SIG-M5 (cell line): ENCODE results near the gene TOM1L2.

Experiments used
- DNase-seq: peaks from one replicate; lab custom pipeline; 2025; lab: John Stamatoyannopoulos, UW

Gene TOM1L2

GRCh38 chr17:17835415-17836249 is 136.6 kb downstream of the TOM1L2 start:
- DNase-seq, result no peak

GRCh38 chr17:17834974-17835373 is 137.2 kb downstream of the TOM1L2 start:
- no peak for DNase-seq

GRCh38 chr17:17833658-17834357 is 138.4 kb downstream of the TOM1L2 start:
- no peak for DNase-seq

- no peak for DNase-seq
Measured at GRCh38 chr17:17832032-17832363, 140.2 kb downstream of the TOM1L2 start.

GRCh38 chr17:17831208-17832031 is 140.8 kb downstream of the TOM1L2 start:
- no peak for DNase-seq

- no peak for DNase-seq
Measured at GRCh38 chr17:17830740-17831207, 141.4 kb downstream of the TOM1L2 start.

- DNase-seq, result no peak
Measured at GRCh38 chr17:17830269-17830567, 142.0 kb downstream of the TOM1L2 start.

- no peak for DNase-seq
Measured at GRCh38 chr17:17827826-17828621, 144.2 kb downstream of the TOM1L2 start.

GRCh38 chr17:17826942-17827785 is 145.0 kb downstream of the TOM1L2 start:
- no peak for DNase-seq

GRCh38 chr17:17826342-17826713 is 145.9 kb downstream of the TOM1L2 start:
- no peak for DNase-seq

GRCh38 chr17:17824783-17825614 is 147.2 kb downstream of the TOM1L2 start:
- DNase-seq, result no peak

- no peak for DNase-seq
Measured at GRCh38 chr17:17824119-17824782, 147.9 kb downstream of the TOM1L2 start.

GRCh38 chr17:17823433-17824118 is 148.6 kb downstream of the TOM1L2 start:
- no peak for DNase-seq

GRCh38 chr17:17822616-17823015 is 149.6 kb downstream of the TOM1L2 start:
- DNase-seq, result no peak

GRCh38 chr17:17822189-17822588 is 150.0 kb downstream of the TOM1L2 start:
- no peak for DNase-seq

GRCh38 chr17:17820463-17821158 is 151.6 kb downstream of the TOM1L2 start:
- no peak for DNase-seq

- DNase-seq, result no peak
Measured at GRCh38 chr17:17820046-17820445, 152.2 kb downstream of the TOM1L2 start.

- DNase-seq, result no peak
Measured at GRCh38 chr17:17819561-17819995, 152.6 kb downstream of the TOM1L2 start.
